GM04504 (cell line): ENCODE results near the gene VGLL2.

Source experiments
- DNase-seq: peaks from one replicate; pipeline ENCODE4 v3.0.0-alpha.2; 2012; ENCODE audit warnings: low read depth

Gene VGLL2

GRCh38 chr6:117269638-117270054 is 4.3 kb downstream of the VGLL2 start:
- DNase-seq: no peak

- DNase-seq: no peak
Measured at GRCh38 chr6:117270055-117270842, 4.9 kb downstream of the VGLL2 start.

GRCh38 chr6:117270843-117271507 is 5.6 kb downstream of the VGLL2 start:
- no peak for DNase-seq

GRCh38 chr6:117272032-117272866 is 6.9 kb downstream of the VGLL2 start:
- no peak for DNase-seq

- DNase-seq: no peak
Measured at GRCh38 chr6:117272891-117273290, 7.5 kb downstream of the VGLL2 start.

GRCh38 chr6:117275205-117275604 is 9.8 kb downstream of the VGLL2 start:
- no peak for DNase-seq

GRCh38 chr6:117275711-117276110 is 10.4 kb downstream of the VGLL2 start:
- no peak for DNase-seq

GRCh38 chr6:117276778-117277316 is 11.5 kb downstream of the VGLL2 start:
- DNase-seq: no peak

GRCh38 chr6:117280922-117281321 is 15.6 kb downstream of the VGLL2 start:
- DNase-seq: no peak

GRCh38 chr6:117288083-117288715 is 22.8 kb downstream of the VGLL2 start:
- DNase-seq: no peak

- DNase-seq: no peak
Measured at GRCh38 chr6:117290173-117290846, 25.0 kb downstream of the VGLL2 start.

GRCh38 chr6:117298941-117299340 is 33.6 kb downstream of the VGLL2 start:
- no peak for DNase-seq

GRCh38 chr6:117303323-117303722 is 38.0 kb downstream of the VGLL2 start:
- no peak for DNase-seq

- no peak for DNase-seq
Measured at GRCh38 chr6:117304446-117304845, 39.1 kb downstream of the VGLL2 start.

GRCh38 chr6:117306227-117306790 is 41.0 kb downstream of the VGLL2 start:
- no peak for DNase-seq

GRCh38 chr6:117307655-117308054 is 42.3 kb downstream of the VGLL2 start:
- no peak for DNase-seq

GRCh38 chr6:117309069-117309468 is 43.7 kb downstream of the VGLL2 start:
- no peak for DNase-seq

- no peak for DNase-seq
Measured at GRCh38 chr6:117309611-117310010, 44.3 kb downstream of the VGLL2 start.

GRCh38 chr6:117311310-117311709 is 46.0 kb downstream of the VGLL2 start:
- DNase-seq: no peak

- no peak for DNase-seq
Measured at GRCh38 chr6:117311726-117312125, 46.4 kb downstream of the VGLL2 start.

GRCh38 chr6:117317261-117317660 is 51.9 kb downstream of the VGLL2 start:
- DNase-seq: no peak
